HG02798 (cell line): ENCODE results near the gene PTEN.

Experiments
- ATAC-seq: cut with Tn5 transposase; IDR thresholded peaks from one replicate; pipeline ENCODE4 v1.9.1; 2021; ENCODE audit warnings: mild to moderate bottlenecking; ENCODE audit not compliant: unreplicated experiment, poor library complexity

PTEN gene

DNA sequence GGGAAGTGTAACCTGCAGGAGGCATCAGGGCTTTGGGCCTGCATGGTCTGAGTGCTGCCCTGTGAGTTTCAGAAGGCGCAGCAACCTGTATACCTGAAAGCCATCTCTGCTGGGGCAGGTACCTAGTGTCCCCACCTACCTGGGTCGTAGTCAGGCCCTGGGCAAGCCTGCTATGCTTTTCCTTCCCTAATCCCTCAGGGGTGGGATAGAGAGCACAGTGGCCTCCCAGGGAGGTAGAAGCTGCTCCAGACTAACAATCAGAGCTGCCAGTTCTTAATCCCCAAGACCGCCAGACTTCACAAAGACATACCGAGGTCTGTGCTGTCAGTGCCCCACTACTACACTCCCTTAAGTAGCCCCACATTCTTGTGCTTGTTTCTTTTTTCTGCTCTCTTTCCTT lies 52.0 kb downstream of the PTEN start:
- no peak for ATAC-seq

DNA sequence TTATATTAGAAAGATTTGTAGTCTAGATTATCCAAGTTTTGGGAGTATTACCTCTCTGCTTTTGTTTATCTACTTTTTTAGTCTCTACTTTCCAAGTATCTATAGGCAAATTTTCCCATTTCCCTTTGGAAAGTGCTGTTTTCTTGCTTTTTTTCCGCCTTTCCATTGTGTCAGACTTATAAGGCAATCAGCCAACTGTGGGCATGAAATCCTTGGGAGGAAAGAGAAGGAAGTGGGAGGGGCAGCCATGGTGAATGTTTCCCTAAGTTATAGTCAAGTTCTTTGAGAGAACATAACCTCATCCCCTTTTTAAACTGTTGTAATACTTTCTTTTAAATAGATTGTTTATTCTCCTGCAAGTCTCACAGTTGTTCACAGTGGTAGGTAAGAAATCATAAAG lies 52.6 kb downstream of the PTEN start:
- no peak for ATAC-seq

DNA sequence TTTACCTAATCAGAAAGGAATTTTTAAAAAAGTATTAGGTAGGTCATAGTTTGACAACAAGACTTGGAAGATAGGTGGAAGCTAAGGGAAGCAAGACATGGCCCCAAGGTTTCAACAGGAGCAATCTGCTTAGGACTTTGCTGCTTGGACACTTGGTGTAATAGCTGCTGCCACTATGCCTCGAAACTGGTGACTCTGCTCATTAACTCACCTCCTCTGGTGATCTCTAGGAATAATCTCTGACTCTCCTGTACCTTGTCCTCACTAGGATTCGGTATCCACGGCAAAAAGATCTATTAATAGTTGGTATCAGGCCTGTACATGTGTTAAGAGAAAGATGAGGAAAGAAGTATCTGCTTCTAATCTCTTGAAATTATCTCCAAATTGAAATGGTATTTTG lies 53.1 kb downstream of the PTEN start:
- ATAC-seq = no peak

- ATAC-seq = no peak
Observed at GRCh38 chr10:87918254-87918859, 54.9 kb downstream of the PTEN start.

- no peak for ATAC-seq
Observed at GRCh38 chr10:87920538-87920937, 57.1 kb downstream of the PTEN start.

- ATAC-seq = no peak
Observed at GRCh38 chr10:87921931-87922688, 58.7 kb downstream of the PTEN start.

DNA sequence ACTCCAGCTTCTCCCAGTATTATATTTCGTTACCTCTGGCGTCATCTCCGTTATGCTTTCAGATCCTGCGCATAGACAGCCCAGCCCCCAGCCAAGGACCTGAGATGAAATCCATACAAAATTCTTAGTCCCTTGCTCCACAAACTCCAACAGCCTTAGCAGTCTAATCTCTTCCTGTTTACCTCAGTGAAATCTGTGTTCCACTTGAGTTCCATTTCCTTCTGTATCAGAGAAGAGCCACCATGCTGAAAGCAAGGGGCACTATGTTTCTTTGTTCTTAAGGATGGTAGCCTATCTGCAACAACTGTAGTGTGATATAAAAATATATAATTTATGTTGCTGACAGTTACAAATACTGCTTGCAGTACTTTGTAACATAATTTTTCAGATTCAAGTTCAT lies 59.8 kb downstream of the PTEN start:
- no peak for ATAC-seq

- ATAC-seq = no peak
Observed at GRCh38 chr10:87925570-87925969, 62.1 kb downstream of the PTEN start.

GRCh38 chr10:87927091-87927490 lies 63.7 kb downstream of the PTEN start:
- no peak for ATAC-seq

DNA sequence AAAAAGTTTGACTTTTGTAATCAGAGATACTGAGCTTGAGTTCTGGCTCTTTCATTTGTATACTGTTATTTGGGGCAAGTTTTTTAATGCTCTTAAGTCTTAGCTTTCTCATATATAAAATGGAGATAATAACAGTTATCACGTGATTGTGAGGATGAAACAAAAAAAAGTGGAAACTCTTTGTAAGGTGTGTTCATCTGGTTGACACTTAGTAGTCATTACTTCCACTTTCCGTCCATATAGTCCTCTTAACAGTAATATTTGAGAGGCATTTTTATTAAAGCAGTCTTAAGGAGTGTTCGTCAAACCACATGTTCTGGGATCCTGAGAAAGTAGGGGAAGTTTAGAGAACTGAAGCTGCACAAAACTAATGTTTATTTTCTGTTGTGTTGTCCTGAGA lies 65.6 kb downstream of the PTEN start:
- ATAC-seq = no peak

DNA sequence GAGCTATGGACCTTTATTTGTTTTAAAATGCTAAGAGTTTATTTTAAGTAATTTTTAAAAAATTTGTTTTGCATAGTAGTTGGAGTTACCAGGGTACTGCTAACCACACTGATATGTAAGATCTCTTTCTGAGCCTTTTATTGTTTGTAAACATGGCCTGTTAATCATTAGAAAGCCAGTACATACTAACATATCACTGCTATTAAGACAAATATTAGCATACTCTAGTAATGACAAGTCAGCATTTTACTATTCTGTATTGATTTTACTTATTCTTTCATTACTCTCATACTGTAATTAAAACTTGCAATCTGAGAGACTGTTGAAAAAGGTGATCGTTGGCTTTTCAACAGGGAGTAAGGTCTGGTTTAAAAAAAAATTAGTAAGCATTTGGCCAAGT lies 66.7 kb downstream of the PTEN start:
- no peak for ATAC-seq

DNA sequence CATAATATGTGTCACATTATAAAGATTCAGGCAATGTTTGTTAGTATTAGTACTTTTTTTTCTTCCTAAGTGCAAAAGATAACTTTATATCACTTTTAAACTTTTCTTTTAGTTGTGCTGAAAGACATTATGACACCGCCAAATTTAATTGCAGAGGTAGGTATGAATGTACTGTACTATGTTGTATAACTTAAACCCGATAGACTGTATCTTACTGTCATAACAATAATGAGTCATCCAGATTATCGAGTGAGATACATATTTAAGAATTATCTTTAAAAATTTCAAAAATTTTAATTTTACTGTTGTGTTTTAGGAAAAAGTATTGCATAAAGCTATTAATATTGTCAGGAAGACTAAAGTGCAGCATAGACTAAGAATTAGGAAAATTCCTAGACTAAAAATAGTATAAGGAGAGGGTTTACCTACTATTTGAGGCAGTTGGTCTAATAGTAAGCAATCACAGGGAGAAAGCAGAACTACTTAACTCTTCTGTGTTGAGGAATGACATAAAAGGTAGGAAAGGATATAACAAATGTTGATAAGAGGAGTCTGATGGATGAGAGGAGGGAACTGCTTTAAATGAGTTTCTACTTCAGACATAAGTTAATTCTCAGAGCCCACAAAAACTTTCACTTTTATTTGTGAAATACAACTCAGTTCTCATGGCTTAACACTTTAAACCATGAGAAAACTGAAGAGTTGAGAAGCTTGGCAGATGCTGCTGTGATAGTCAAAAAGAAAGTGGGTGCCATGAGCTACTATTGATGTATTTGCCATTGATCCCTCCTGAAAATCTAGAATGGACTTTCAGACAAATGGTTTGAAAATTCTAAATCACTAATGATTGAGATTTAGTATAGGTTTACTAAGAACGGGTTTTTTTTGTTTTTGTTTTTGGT lies 67.8 kb downstream of the PTEN start:
- peak; percentile 58 for ATAC-seq

- ATAC-seq = peak; percentile 13
Observed at GRCh38 chr10:87931836-87932230, 68.4 kb downstream of the PTEN start.

- ATAC-seq = no peak
Observed at GRCh38 chr10:87935290-87936141, 72.1 kb downstream of the PTEN start.

DNA sequence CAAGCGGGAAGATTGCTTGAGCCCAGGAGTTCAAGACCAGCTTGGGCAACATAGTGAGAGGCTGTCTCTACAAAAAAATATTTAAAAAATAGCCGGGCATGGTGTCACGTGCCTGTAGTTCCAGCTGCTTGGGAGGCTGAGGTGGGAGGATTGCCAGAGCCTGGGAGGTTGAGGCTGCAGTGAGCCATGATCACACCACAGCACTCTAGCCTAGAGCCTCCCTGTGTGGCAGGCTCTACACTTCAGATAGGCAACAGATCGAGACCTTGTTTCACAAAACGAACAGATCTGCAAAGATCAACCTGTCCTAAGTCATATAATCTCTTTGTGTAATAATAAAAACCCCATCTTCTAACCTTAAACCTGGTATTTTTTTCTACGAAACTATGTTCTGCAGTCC lies 76.8 kb downstream of the PTEN start:
- ATAC-seq = no peak

GRCh38 chr10:87942884-87943527 lies 79.6 kb downstream of the PTEN start:
- no peak for ATAC-seq

GRCh38 chr10:87945984-87946383 lies 82.6 kb downstream of the PTEN start:
- ATAC-seq = no peak

DNA sequence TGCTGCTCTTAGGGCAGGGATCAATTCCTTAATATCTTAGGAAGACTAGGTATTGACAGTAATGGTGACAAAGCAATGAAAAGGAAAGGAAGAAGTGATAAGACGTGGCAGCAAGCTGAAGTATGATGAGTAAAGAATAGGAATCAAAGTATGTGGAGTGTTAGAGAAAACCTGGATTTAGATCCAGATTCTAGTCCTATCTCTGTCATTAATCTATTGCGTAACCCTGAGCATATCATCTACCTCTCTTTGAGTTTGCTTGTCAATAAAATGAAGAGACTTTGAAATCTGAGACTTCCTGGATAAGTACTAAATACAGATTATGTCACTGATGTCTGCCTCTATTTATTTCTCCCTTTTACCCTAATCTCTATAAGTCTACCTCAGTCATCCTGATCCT lies 89.2 kb downstream of the PTEN start:
- ATAC-seq = no peak

DNA sequence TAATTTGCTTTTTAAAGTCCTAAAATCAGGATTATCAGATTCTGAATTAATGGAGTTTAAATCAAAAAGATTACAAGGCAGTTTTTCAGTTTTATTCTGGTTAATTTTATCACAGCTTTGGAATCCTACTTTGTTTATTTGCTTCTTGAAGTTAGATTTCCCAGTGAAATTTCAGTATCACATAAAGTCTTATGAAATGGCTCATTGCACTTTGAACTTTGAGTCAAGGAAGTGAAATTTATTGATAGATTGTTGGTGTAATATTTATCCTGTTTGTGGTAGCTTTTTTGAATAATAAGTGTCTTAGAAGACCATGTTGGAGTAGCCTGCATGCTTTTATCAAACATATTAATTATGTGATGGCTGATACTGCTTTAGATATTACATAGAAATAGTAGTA lies 92.6 kb downstream of the PTEN start:
- ATAC-seq = no peak

- no peak for ATAC-seq
Observed at GRCh38 chr10:87957702-87958101, 94.3 kb downstream of the PTEN start.
